Neuronal stem cell (in vitro differentiated cells): ENCODE measurements around the gene OR4D11.
"Not testable (repeated sequence)": the region's sequence is repeated elsewhere in the genome, so short reads cannot be mapped to it uniquely, and the experiment has no call there.

Source experiments
- DNase-seq: peaks from one replicate; pipeline ENCODE4 v3.0.0-alpha.2; 2013; ENCODE audit warnings: low spot score
- H2AFZ ChIP-seq: one replicate; pipeline ENCODE4 v1.6.1; 2013; ENCODE audit warnings: mild to moderate bottlenecking, low read length, inconsistent platforms
- H2AK5ac ChIP-seq: 2 replicates; pipeline ENCODE4 v1.6.1; 2013; ENCODE audit warnings: low read depth, mild to moderate bottlenecking, inconsistent platforms, low read length, moderate library complexity, mixed read lengths
- H2BK120ac ChIP-seq: 2 replicates; pipeline ENCODE4 v1.6.1; 2013; ENCODE audit warnings: low read depth, mild to moderate bottlenecking, inconsistent platforms, low read length, moderate library complexity, mixed read lengths
- H2BK12ac ChIP-seq: one replicate; pipeline ENCODE4 v1.6.1; 2013; ENCODE audit warnings: low read length, inconsistent platforms
- H2BK15ac ChIP-seq: 2 replicates; pipeline ENCODE4 v1.6.1; 2013; ENCODE audit warnings: mild to moderate bottlenecking, low read length, inconsistent platforms, mixed read lengths
- H2BK5ac ChIP-seq: one replicate; pipeline ENCODE4 v1.6.1; 2013; ENCODE audit warnings: inconsistent platforms, mild to moderate bottlenecking, low read length, moderate library complexity
- H3K14ac ChIP-seq: one replicate; pipeline ENCODE4 v1.6.1; 2013; ENCODE audit warnings: low read length, inconsistent platforms
- H3K18ac ChIP-seq: 2 replicates; pipeline ENCODE4 v1.6.1; 2013; ENCODE audit warnings: low read length, inconsistent platforms
- H3K23ac ChIP-seq: 2 replicates; pipeline ENCODE4 v1.6.1; 2013; ENCODE audit warnings: low read depth, mild to moderate bottlenecking, mixed read lengths, low read length, inconsistent platforms; ENCODE audit not compliant: poor library complexity
- H3K27ac ChIP-seq: replicated peaks from 3 replicates; pipeline ENCODE4 v1.5.1; 2013; ENCODE audit warnings: low read length, inconsistent platforms
- H3K27me3 ChIP-seq, 3 experiments: 2 replicates each; pipeline ENCODE4 v1.6.1; 2013; ENCODE audit warnings: low read length in 3 of 3, mild to moderate bottlenecking in 2 of 3, inconsistent platforms in 1 of 3, low read depth in 1 of 3, mixed read lengths in 1 of 3, moderate library complexity in 1 of 3; ENCODE audit not compliant: control insufficient read depth in 3 of 3, insufficient read depth in 3 of 3
- H3K36me3 ChIP-seq, 2 donors: replicated peaks in 1 of 2; 2 replicates each; pipeline ENCODE4 v1.6.1; 2013; ENCODE audit warnings: low read length in 2 of 2; ENCODE audit not compliant: control insufficient read depth in 2 of 2, insufficient read depth in 2 of 2
- H3K4ac ChIP-seq: 2 replicates; pipeline ENCODE4 v1.6.1; 2013; ENCODE audit warnings: inconsistent platforms, mild to moderate bottlenecking, low read length, moderate library complexity
- H3K4me1 ChIP-seq, 2 donors: 1 replicate in 1 of 2; 2 replicates in 1 of 2; pipeline ENCODE4 v1.6.1; 2013; ENCODE audit warnings: low read length in 2 of 2, low read depth in 1 of 2; ENCODE audit not compliant: control insufficient read depth in 2 of 2, insufficient read depth in 1 of 2
- H3K4me2 ChIP-seq: one replicate; pipeline ENCODE4 v1.6.1; 2013; ENCODE audit warnings: mild to moderate bottlenecking, low read length, inconsistent platforms; ENCODE audit not compliant: insufficient read depth, poor library complexity, severe bottlenecking
- H3K4me3 ChIP-seq, 2 donors: 2 replicates each; pipeline ENCODE4 v1.5.1; 2013; ENCODE audit warnings: low read length in 2 of 2, mild to moderate bottlenecking in 2 of 2, inconsistent platforms in 1 of 2, moderate library complexity in 1 of 2
- H3K79me1 ChIP-seq: one replicate; pipeline ENCODE4 v1.6.1; 2013; ENCODE audit warnings: low read depth, mild to moderate bottlenecking, inconsistent platforms, low read length, moderate library complexity
- H3K9ac ChIP-seq: one replicate; pipeline ENCODE4 v1.6.1; 2013; ENCODE audit warnings: mild to moderate bottlenecking, low read depth, low read length, inconsistent platforms; ENCODE audit not compliant: poor library complexity
- H3K9me3 ChIP-seq, 2 donors: replicated peaks in 1 of 2; 2 replicates each; pipeline versions ENCODE3 to v1.6.1; 2013; ENCODE audit warnings: low read length in 2 of 2, mild to moderate bottlenecking in 2 of 2, inconsistent platforms in 1 of 2, low read depth in 1 of 2, mixed read lengths in 1 of 2, moderate library complexity in 1 of 2; ENCODE audit not compliant: control insufficient read depth in 2 of 2, insufficient read depth in 1 of 2
- H4K8ac ChIP-seq: one replicate; pipeline ENCODE4 v1.6.1; 2013; ENCODE audit warnings: low read depth, mild to moderate bottlenecking, inconsistent platforms, low read length, moderate library complexity
- H4K91ac ChIP-seq: one replicate; pipeline ENCODE4 v1.6.1; 2013; ENCODE audit warnings: low read length, low read depth, mild to moderate bottlenecking, inconsistent platforms; ENCODE audit not compliant: poor library complexity
- WGBS, 2 donors: extraction: QIAGEN DNeasy Blood & Tissue Kit; methylation state at CpG; one replicate each; pipeline ENCODE4 v1.1.7; 2013; ENCODE audit warnings: missing lambda C conversion rate in 2 of 2, mixed read lengths in 1 of 2; ENCODE audit not compliant: insufficient read length in 2 of 2, insufficient replicate concordance in 1 of 2; ENCODE audit errors: extremely low coverage in 2 of 2; 5-methylcytosine and 5-hydroxymethylcytosine counted together

The OR4D11 gene

GRCh38 chr11:59501931-59502330 lies 1.4 kb upstream of the OR4D11 start:
- no peak for DNase-seq

GRCh38 chr11:59510941-59511589 lies 7.7 kb downstream of the OR4D11 start, which contains the start of gene OR4D9:
OR4D9 (plus strand) TSS chr11:59511539; CDS start chr11:59514913, 3,374 bp downstream.
- H2AK5ac ChIP-seq, result no peak within 1 kb of the TSS
- no peak within 1 kb of the TSS for H3K18ac ChIP-seq
- peaks cover 1% of the 10 kb centered on the region for H3K79me1 ChIP-seq
- H3K4me2 ChIP-seq, result no peak within 1 kb of the TSS
- no peak within 1 kb of the TSS for H3K14ac ChIP-seq
- H2BK120ac ChIP-seq, result no peak within 1 kb of the TSS
- H3K4me3 ChIP-seq, result no peak within 1 kb of the TSS
- no peak within 1 kb of the TSS for H2BK12ac ChIP-seq
- no peak within 1 kb of the TSS for H4K91ac ChIP-seq
- H3K9ac ChIP-seq, result no peak within 1 kb of the TSS
- no peaks in the 10 kb centered on the region for H3K9me3 ChIP-seq
- H3K27ac ChIP-seq, result no peak within 1 kb of the TSS
- H3K27me3 ChIP-seq, result no peaks in the 10 kb centered on the region
- no peak within 1 kb of the TSS for H2BK15ac ChIP-seq
- no peak within 1 kb of the TSS for H3K23ac ChIP-seq
- no peak within 1 kb of the TSS for H2BK5ac ChIP-seq
- H4K8ac ChIP-seq, result no peak within 1 kb of the TSS
- H3K36me3 ChIP-seq, result no peaks in the 10 kb centered on the region
- H3K4ac ChIP-seq, result no peak within 1 kb of the TSS
- no CpG with 5 or more reads among the region's 2 CpGs for WGBS, 2 donors
- DNase-seq, result no peak
- H3K4me1 ChIP-seq, result no peaks in the 10 kb centered on the region
- no peak within 1 kb of the TSS for H2AFZ ChIP-seq

More at GRCh38 chr11:59501931-59502330, 1.4 kb upstream of the OR4D11 start:
- no peak overlapping the region for H3K4me3 ChIP-seq
- no peak overlapping the region for H2BK15ac ChIP-seq
- no peak overlapping the region for H3K4me2 ChIP-seq
- no peak overlapping the region for H3K23ac ChIP-seq
- no peak overlapping the region for H3K14ac ChIP-seq
- H2BK5ac ChIP-seq, result no peak overlapping the region
- H3K36me3 ChIP-seq, result no peaks in the 10 kb centered on the region
- H2AFZ ChIP-seq, result no peak overlapping the region
- no CpG with 5 or more reads among the region's 1 CpG for WGBS, 2 donors
- no peak overlapping the region for H3K18ac ChIP-seq
- no peaks in the 10 kb centered on the region for H3K4me1 ChIP-seq
- no peak overlapping the region for H2BK12ac ChIP-seq
- no peak overlapping the region for H3K9ac ChIP-seq
- H3K79me1 ChIP-seq, result no peaks in the 10 kb centered on the region
- H3K27me3 ChIP-seq, result peaks cover 0 to 5% (median 0%) of the 10 kb centered on the region in 3 experiments
- no peak overlapping the region for H3K4ac ChIP-seq
- no peak overlapping the region for H2BK120ac ChIP-seq
- no peaks in the 10 kb centered on the region for H3K9me3 ChIP-seq
- H4K91ac ChIP-seq, result no peak overlapping the region
- no peak overlapping the region for H2AK5ac ChIP-seq
- H4K8ac ChIP-seq, result no peak overlapping the region
- H3K27ac ChIP-seq, result no peak overlapping the region

- Histone ChIP-seq H3K4me2 (no peak overlapping the region), H2BK5ac (no peak overlapping the region), H2BK120ac (no peak overlapping the region), H4K91ac (no peak overlapping the region), H3K27me3 (no peaks in the 10 kb centered on the region), H3K9ac (no peak overlapping the region), H4K8ac (no peak overlapping the region), H2BK12ac (no peak overlapping the region), H2BK15ac (no peak overlapping the region), H3K9me3 (no peaks in the 10 kb centered on the region), H3K4ac (no peak overlapping the region), H2AFZ (no peak overlapping the region), H3K27ac (no peak overlapping the region), H3K79me1 (peaks cover 1% of the 10 kb centered on the region), H3K4me1 (no peaks in the 10 kb centered on the region), H3K4me3 (no peak overlapping the region), H3K18ac (no peak overlapping the region), H3K36me3 (no peaks in the 10 kb centered on the region), H3K14ac (no peak overlapping the region), H3K23ac (no peak overlapping the region), H2AK5ac (no peak overlapping the region)
- DNase-seq, result no peak
- no CpG with 5 or more reads among the region's 1 CpG for whole genome bisulfite sequencing, 2 donors
Measured at GRCh38 chr11:59511675-59512074, 8.3 kb downstream of the OR4D11 start.

GRCh38 chr11:59520139-59520538 lies 16.8 kb downstream of the OR4D11 start:
- H2BK12ac ChIP-seq, H3K27ac ChIP-seq, H4K91ac ChIP-seq, H3K4me1 ChIP-seq, H3K27me3 ChIP-seq, H3K18ac ChIP-seq, H3K23ac ChIP-seq, H3K36me3 ChIP-seq, DNase-seq, H3K9me3 ChIP-seq, H3K79me1 ChIP-seq, H3K4me3 ChIP-seq, H2BK5ac ChIP-seq, H2BK15ac ChIP-seq, H3K9ac ChIP-seq, H2AFZ ChIP-seq, H3K14ac ChIP-seq, H3K4ac ChIP-seq, H2AK5ac ChIP-seq, H3K4me2 ChIP-seq, H4K8ac ChIP-seq, H2BK120ac ChIP-seq: not testable (repeated sequence)
- WGBS, 2 donors, result no CpG with 5 or more reads among the region's 2 CpGs
